Stimulated activated CD8-positive, alpha-beta memory T cell treated with anti-CD3 and anti-CD28 coated beads, Interleukin-15, amount 100 ng/mL, for 48 hours (primary cell): Measurements from ENCODE around the gene RASA3.
"Not testable (repeated sequence)": the region's sequence is repeated elsewhere in the genome, so short reads cannot be mapped to it uniquely, and the experiment has no call there.

ENCODE experiments used
- DNase-seq, 2 donors: peaks; one replicate each; pipeline ENCODE4 v3.0.0-alpha.2; 2020; ENCODE audit warnings: low read depth in 2 of 2

Gene RASA3, protein sequence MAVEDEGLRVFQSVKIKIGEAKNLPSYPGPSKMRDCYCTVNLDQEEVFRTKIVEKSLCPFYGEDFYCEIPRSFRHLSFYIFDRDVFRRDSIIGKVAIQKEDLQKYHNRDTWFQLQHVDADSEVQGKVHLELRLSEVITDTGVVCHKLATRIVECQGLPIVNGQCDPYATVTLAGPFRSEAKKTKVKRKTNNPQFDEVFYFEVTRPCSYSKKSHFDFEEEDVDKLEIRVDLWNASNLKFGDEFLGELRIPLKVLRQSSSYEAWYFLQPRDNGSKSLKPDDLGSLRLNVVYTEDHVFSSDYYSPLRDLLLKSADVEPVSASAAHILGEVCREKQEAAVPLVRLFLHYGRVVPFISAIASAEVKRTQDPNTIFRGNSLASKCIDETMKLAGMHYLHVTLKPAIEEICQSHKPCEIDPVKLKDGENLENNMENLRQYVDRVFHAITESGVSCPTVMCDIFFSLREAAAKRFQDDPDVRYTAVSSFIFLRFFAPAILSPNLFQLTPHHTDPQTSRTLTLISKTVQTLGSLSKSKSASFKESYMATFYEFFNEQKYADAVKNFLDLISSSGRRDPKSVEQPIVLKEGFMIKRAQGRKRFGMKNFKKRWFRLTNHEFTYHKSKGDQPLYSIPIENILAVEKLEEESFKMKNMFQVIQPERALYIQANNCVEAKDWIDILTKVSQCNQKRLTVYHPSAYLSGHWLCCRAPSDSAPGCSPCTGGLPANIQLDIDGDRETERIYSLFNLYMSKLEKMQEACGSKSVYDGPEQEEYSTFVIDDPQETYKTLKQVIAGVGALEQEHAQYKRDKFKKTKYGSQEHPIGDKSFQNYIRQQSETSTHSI

DNA sequence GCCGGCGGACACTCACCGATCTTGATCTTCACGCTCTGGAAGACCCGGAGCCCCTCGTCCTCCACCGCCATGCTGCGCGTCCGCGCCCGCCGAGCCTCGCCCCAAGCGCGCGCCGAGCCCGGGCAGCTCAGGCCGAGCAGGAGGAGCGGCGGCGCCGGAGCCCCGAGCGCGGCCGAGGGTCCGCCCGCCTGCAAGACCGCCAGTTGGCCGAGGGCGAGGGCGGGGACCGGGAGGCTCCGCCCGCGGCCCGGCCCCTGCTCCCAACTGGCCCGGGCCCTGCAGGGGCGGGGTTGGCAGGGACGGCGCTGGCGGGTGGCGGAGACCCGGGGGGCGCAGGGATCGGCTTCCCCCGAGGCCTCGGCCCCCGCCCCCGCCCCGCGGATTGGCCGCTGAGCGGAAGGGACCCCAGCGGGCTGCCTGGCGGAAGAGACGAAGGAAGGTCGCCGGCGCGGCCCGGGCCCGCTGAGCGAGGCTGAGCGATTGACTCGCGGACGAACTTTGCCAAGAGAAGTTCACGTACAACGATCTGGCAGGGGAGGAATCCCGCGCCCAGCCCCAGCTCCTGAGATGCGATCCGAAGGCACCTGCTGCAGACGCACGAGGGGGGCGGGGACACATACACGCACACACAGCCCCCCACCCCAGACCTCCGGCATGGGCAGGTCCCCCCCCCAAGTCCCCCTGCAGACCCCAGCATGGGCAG, at the start of gene RASA3:
TSS of gene RASA3 (minus strand) at position 205 of the 703 bp plus-strand sequence. CDS start at position 71, 134 bp downstream.
- peak; percentile 63 to 67 for DNase-seq

DNA sequence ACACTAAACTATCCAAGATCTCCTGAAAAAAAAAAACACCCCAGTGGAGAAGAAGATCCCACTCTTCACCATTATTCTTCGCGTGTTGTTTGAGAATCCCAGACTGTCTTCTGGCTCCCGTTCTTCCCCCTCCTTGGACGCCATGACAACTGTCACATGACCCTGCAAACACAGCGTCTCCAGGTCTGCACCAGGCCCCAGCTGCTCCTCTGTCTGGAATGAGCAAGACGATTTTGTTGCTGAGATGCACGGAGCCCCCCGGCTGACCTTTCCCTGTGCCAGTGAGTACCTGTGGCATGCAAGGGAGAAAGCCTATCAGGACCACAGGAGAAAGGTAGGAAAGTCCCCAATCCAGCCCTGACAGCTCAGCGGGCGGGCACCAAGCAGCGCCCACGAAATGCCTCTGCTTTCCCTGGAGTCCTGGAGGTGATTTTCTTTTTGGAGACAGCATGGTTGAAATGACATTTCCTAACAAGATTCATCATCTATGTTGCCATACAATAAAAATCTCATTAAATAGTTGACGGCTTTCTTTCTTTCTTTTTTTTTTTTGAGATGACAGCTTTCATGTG, 46.8 kb upstream of the RASA3 start, which contains the start of gene CFAP97D2:
TSS of gene CFAP97D2 (plus strand) at position 171 of the 572 bp plus-strand sequence. CDS start at position 245, 74 bp downstream.
- DNase-seq: no peak

DNA sequence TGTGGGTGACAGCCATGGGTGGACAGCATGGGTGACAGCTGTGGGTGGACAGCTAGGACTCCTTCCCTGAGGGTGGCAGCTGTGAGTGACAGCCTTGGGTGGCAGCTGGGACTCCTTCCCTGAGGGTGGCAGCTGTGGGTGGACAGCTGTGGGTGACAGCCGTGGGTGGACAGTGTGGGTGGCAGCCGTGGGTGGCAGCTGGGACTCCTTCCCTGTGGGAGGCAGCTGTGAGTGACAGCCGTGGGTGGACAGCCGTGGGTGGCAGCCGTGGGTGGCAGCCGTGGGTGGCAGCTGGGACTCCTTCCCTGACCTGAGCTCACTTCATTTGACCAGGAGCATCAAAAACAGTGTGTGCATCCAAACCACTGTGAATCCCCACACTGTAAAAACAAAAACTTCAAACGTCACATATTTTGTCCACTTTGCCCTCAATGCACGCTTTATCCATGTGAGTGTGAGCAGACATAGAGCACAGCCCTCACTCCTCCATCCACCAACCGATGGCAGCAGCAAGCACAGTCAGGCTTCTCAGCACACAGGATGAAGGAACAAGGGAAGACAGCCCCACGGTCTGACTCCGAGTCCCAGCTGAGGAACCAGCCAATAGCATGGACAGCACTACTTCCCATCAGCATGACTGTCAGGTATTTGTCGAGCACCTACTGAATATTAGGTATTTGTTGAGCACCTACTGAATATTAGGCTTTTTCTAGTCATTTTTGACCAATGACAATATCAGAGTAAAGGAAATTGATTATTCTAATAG, 45.0 kb upstream of the RASA3 start:
- no peak for DNase-seq

DNA sequence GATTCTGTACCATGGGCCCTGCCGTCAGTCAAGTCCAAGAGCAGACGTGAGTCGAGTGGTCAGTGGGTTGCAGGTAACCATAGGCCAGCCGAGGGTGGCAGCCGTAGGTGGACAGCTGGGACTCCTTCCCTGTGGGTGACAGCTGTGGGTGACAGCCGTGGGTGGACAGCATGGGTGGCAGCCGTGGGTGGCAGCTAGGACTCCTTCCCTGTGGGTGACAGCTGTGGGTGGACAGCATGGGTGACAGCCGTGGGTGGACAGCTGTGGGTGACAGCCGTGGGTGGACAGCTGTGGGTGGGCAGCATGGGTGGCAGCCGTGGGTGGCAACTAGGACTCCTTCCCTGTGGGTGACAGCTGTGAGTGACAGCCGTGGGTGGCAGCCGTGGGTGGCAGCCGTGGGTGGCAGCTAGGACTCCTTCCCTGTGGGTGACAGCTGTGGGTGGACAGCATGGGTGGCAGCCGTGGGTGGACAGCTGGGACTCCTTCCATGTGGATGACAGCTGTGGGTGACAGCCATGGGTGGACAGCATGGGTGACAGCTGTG, 44.0 kb upstream of the RASA3 start:
- not testable (repeated sequence) for DNase-seq

DNA sequence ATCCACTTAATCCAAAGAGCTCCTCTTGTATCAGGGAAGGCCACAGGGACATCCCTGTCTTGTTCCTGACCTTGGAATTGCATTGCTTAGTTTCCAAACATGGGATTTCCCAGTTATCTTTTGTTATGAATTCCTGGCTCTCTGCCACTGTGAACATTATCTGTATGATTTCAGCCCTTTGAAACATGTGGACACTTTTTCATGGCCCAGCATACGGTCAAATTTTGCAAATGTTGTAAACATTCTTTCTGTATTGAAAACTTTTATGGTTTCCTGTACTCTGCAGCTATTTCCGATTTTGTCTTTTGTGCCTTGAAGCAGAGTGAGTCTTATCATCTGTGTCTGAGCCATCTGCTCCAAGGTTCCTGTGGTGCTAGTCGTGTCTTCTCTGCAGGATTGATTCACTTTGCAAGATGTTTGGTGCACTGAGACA, 42.1 kb upstream of the RASA3 start:
- DNase-seq: no peak

DNA sequence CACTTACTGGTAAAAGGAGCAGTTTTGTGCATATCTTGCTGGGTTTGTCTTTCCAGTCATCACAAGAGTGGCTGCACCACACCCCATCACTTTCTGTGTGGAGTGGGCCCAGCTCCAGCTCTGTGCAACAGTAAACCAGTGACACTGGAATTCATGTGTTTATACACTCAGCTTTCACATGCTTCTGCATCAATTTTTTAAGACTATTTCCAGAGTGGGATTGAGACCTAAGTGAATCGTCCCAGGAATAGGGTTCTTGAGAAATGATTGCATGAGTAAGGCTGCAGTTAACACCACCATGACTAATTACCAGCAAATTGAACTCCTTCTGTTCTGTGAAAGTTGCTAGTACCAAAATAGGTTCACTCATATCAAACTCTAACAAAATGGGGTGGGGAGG, 41.3 kb upstream of the RASA3 start:
- DNase-seq: no peak

DNA sequence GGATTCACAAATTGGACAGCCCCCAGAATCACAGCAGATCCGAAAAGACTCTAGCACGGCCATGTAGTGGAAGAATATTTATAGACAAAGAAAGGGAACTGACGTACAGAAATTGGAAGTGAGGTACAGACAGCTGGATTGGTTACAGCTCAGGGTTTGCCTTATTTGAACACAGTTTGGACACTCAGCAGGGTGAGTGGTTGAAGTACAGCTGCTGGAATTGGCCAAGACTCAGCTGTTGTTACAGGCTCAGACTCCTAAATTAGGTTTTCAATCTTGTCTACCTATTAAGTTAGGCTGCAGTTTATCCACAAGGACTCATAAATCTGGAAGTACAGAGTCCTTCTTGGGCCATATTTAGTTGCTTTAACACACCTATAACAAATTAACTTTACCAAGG, 40.8 kb upstream of the RASA3 start:
- DNase-seq: no peak

DNA sequence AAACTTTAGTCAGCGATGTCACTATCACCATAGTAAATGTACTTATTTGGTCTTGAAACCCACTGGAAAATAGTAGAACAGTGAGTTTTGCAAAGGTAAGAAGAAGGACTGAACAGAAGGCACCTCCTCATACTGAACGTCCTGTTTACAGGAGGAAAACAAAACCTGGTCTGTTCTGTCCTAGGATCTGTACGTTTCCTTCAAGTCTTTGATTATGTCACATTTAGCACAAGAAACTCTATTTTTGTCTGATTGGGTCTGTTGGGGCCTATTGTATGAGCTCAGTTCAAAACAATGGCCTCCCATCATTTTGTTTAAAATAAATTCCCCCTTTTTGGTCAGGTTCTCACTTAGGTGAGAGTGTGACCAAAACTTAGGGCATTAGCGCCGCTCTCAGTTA, 35.5 kb upstream of the RASA3 start:
- no peak for DNase-seq

DNA sequence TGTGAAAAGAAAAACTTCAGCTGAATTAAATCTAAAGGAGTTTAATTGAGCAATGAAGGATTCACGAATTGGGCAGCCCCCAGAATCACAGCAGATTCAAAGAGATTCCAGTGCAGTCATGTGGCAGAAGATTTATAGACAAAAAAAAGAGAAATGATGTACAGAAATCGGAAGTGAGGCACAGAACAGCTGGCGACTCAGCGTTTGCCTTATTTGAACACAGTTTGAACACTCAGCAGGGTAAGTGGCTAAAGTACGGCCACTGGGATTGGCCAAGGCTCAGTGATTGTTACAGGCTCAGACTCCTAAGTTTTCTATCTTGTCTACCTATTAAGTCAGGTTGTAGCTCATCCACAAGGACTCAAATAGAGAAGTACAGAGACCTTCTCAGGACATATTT, 35.0 kb upstream of the RASA3 start:
- DNase-seq: no peak

DNA sequence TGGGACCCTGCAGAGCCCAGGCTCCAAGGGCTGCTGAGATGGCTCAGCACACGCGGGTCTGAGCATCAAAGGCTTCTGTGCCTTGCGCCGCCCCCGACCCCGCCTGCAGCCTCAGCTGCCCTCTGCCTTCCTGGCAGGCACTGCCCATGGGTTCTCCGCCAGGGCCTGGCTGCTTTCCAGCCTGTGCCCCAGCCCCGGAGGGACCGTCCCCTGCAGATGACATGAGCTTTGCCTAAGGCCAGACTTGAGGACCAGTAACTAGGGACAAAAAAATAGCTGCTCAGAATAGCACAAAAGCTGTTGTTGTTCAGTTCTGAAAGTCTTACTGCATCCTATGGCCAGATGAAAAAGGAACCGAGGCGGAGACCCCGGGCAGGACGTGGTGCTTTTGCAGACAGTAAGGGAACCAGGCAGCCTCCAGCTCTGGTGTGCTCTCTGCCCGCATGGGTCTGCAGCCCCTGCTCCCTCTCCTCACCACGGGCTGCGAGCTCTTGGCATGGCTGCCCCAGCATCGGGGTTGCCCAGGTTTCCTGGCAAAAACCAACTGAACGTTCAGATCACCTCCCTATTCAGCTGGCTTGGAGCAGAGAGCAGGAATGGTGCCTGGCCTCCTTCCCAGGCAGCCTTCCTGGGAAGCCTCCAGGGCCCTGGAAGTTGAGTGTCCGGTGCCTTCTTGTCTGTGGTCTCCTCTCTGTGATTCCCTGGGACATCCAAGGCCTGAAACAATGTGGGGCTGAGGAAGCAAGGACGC, 34.1 kb upstream of the RASA3 start:
- no peak for DNase-seq

DNA sequence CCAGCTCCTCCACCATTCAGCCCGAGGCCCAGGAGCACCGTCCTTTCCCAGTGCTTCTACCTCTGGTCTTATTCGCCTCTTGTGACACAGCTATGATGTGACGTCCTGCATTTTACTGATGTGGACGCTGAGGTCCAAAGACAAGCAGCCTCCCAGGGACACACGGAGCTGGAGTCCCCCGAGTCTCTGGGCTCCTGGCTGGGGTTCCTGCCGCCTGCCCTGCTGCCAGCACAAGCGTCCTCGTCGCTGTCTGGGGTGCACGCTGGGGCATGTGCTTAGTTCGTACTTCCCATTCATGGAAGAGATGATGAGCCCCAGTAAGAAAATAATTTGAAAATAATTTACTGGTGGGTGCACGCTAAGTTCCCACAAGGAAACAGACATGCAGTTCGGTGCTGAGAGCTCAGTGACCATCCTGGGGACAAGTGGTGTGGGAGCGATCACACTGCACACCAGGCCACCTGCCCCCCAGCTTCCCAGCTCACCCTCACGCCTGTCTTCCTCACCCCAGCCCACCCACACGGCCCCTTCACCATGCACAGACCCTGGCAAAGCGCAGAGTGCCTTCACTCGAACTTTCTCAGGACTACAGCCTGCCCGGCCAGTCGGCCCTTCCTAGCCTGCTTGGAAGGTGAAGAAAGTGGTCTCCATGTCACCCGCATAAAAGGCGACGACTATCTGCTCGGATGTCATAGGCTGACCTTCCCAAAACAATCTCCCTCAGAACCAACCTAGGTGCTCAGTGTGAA, 32.4 kb upstream of the RASA3 start:
- no peak for DNase-seq

DNA sequence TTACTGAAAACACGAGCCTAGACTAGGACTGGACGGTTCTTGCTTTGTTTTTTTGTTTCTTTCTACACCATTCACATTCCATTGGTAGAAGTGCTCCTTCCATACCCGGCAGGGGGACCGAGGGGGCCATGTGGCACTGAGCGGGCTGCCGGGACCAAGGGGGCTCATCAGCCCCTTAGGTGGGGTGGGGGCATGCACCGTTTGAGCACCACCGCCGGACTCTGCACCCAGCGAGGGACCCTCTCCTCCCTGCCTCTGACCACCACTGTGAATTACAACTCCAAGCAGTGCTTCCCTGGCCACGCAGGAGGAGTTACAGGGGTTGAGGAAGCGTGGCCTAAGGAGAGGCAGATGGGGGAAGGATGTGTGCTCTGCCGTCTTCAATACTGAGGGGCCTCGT, 31.6 kb upstream of the RASA3 start:
- DNase-seq: no peak

DNA sequence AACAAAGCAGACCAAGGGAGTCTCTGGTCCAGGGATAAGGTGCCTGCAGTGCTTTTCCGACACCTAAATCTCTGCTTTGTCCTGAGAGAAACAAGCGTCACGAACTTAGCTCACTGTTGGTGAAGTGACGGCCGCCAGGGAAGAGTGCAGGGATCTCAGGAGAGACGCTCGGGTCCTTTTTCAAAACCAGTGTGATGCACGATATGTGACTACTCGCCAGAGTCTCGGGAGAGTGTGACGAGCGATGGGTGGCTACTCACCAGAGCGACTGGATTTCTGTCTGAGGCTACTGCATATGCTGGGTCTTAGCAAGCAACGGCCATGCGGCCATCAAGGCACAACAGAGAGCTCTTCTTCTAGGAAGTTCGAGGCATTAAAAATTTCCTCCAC, 30.1 kb upstream of the RASA3 start:
- no peak for DNase-seq

DNA sequence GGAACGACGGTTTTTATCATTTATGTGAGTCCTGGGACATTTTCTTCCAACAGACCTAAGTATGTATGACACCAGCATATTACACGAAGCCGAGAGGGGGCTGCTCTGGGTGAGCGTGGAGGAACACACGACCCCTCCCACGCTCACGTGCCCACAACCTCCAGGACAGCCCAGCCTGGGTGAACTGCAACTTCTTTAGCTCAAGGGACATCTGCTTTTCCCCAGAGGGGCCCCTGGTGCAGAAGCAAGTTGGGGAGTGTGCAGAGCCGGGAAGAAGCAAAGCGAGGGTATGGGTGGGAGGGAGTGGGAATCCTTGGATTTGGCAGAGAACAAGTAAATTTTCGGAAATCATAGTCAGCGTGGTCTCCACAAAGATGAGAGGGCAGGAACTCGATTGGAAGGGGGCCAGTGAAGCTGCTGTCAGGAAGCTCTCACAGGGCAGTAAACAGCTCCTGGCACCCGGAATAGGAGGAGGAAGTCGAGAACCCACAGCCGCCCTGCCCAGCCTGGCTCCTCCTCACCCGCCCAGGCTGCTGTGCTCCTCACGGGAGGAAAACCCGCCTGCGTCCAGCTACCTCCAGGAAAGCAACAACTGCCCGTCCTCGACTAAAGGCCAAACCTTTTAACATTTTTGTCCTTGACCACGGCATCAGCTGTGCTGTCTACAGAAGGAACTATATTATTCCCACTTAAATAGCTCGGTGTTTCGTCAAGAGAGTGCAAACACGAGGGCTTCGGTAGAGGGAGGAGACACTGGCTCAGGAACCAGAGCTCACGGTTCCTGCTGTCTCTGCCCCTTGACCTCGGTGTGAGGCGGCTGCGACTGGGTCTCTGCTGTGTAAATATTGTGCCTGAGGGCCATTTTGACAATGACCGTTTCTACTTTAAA, 29.5 kb upstream of the RASA3 start:
- no peak for DNase-seq

DNA sequence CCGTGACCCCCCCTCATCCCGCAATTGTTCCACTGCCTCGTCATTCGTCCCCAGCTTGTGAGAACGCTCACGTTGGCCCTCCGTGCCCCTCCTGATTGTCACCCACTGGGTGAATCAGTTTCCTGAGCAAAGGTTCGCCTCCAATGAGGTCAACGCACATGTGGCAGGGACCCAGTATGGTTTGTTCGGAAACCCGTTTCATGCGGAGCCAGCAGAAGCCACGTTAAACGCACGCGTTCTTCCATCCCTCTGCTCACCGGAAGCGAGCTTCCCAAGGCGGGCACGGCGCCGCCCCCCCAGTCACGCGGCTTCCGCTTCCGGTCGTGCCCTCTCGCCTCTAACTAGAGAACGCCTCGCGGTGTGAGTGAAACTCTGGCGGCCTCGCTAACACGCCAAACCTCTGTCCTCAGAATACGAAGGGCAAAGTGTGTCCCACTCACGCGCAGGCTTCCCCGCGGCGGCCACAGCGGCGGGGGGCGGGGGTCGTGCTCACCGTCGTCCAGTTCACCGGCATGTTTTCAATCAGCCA, 28.7 kb upstream of the RASA3 start:
- no peak for DNase-seq

DNA sequence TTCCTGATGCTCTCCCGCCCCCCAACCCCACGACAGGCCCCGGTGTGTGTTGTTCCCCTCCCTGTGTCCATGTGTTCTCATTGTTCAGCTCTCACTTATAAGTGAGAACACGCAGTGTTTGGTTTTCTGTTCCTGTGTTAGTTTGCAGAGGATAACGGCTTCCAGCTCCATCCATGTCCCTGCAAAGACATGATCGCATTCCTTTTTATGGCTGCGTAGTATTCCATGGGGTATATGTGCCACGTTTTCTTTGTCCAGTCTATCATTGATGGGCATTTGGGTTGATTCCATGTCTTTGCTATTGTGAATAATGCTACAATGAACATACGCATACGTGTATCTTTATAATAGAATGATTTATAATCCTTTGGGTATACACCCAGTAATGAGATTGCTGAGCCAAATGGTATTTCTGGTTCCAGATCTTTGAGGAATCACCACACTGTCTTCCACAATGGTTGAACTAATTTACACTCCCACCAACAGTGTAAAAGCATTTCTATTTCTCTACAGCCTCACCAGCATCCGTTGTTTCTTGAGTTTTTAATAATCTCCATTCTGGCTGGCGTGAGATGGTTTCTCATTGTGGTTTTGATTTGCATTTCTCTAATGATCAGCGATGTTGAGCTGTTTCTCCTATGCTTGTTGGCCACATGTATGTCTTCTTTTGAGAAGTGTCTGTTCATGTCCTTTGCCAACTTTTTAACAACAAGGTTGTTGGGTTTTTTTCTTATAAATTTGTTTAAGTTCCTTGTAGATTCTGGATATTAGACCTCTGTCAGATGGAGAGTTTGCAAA, 26.6 kb upstream of the RASA3 start:
- DNase-seq: not testable (repeated sequence)

DNA sequence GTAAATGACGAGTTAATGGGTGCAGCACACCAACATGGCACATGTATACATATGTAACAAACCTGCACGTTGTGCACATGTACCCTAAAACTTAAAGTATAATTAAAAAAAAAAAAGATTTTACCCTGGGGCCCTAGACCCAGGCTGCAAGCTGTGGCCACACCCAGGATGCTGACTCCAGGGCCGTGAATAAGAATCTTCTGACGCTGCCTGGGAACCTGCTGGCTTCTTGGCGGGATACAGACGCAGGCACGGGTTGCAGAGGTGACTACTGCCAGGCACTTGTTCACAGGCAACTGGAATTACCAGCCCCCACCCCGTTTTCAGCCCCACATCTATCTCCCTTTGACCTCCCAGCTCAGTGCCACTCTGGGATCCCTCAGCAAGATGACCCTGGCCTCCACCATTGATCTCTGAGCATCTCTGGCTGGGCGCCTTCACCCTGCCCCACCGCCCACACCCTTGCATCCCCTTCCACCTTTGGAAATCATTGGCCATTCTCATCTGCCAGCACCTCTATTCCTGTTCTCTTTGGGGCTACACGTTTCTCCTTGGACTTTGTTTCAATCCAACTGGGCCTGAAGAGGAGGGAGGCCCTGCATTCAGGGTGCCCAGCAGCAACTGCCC, 25.6 kb upstream of the RASA3 start:
- DNase-seq: no peak
